Adrenal gland (tissue), 5 donors: Measurements from ENCODE around the gene LBHD2.

Source experiments
- CTCF ChIP-seq, 6 experiments: fragments of 450-650 bp in 4 of 6; fragments of 200-600 bp in 2 of 6; sonication (generic) in 1 of 6; IDR thresholded peaks; 1 replicate in 5 of 6; 2 replicates in 1 of 6; pipeline versions ENCODE4 v1.5.1 to v1.8.0; 2016 to 2021; ENCODE audit warnings: antibody characterized with exemption in 6 of 6, mild to moderate bottlenecking in 2 of 6, moderate library complexity in 1 of 6
- POLR2A ChIP-seq, 2 donors: fragments of 450-650 bp; IDR thresholded peaks; one replicate each; pipeline ENCODE4 v1.6.1; 2017; ENCODE audit warnings: antibody characterized with exemption in 2 of 2, mild to moderate bottlenecking in 2 of 2, moderate library complexity in 1 of 2
- donor health status: DM: no; HTN: no; CAD: no.

DNA sequence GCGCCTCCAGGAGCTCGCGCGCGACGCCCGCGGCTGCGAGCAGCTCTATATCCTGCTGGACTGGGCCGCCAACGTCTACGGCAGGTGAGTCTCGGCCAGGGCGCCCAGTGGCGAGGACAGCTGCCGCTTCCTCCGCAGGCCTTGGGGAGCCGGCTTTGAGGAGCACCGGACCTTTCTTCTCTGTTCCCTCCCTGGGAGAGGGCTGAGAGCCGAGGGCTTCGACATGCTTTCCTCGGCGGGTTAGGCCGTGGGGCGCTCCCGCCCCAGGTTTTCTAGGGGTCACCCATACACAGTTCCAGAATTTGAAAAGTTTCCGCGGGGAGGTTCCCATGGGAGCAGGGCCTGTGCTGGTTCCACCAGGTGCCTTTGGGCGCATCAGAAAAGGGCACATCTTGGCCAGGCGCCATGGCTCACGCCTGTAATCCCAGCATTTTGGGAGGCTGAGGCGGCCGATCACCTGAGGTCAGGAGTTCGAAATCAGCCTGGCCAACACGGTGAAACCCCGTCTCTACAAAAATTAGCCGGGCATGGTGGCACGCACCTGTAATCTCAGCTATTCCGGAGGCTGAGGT, 18.8 kb downstream of the LBHD2 start:
- TF ChIP-seq POLR2A (IDR thresholded peaks at IDR 0.05): no peak
- no peak for TF ChIP-seq CTCF (IDR thresholded peaks at IDR 0.05)
